Activated CD4-positive, alpha-beta memory T cell treated with anti-CD3 and anti-CD28 coated beads for 36 hours (primary cell): ENCODE results near the gene PIK3IP1. TPM values are rescaled to one million over a fixed set of nuclear protein-coding genes. Genes with fewer than 3 reads are reported as not detected.
A peak's percentile ranks its signal among the peaks of the same experiment; 100 is the strongest.
"Not testable (repeated sequence)": the region's sequence is repeated elsewhere in the genome, so short reads cannot be mapped to it uniquely, and the experiment has no call there.

Experiments used
- CTCF ChIA-PET: fragments of 350-600 bp; sonication (Branson Sonifier 250); formaldehyde crosslinking; loops from one replicate; lab custom pipeline; 2021; ENCODE audit warnings: antibody characterized with exemption, inconsistent platforms; lab: Charles Lee
- POLR2A ChIA-PET: fragments of 350-600 bp; sonication (Branson Sonifier 250); formaldehyde crosslinking; loops from one replicate; lab custom pipeline; 2021; ENCODE audit warnings: antibody characterized with exemption; lab: Charles Lee
- DNase-seq: peaks from one replicate; pipeline ENCODE4 v3.0.0-alpha.2; 2020
- H3K27ac Mint-ChIP-seq: one replicate; pipeline ENCODE4 v1.8.0; 2021; ENCODE audit warnings: mixed read lengths
- H3K27me3 Mint-ChIP-seq: one replicate; pipeline ENCODE4 v1.8.0; 2021; ENCODE audit warnings: mixed read lengths
- H3K36me3 Mint-ChIP-seq: one replicate; pipeline ENCODE4 v1.8.0; 2021; ENCODE audit warnings: mixed read lengths
- H3K4me1 Mint-ChIP-seq: one replicate; pipeline ENCODE4 v1.8.0; 2021; ENCODE audit warnings: low read depth, mixed read lengths
- H3K4me3 Mint-ChIP-seq: one replicate; pipeline ENCODE4 v1.8.0; 2021; ENCODE audit warnings: mild to moderate bottlenecking, mixed read lengths
- H3K9me3 Mint-ChIP-seq: one replicate; pipeline ENCODE4 v1.8.0; 2021; ENCODE audit warnings: mixed read lengths
- intact Hi-C: fragments of 100-400 bp; cut with micrococcal nuclease; formaldehyde crosslinking; loops from one replicate; pipeline ENCODE4 v1.15.1; 2023
- total RNA-seq, 2 experiments: library from RNA; stranded (reverse); gene quantifications; one replicate each; pipeline ENCODE4 v1.2.3, GENCODE V29; 2021

The PIK3IP1 gene
- total RNA-seq, 2 experiments from 2014 or later, result 18.8 to 19.1 TPM

GRCh38 chr22:31329453-31330215 lies 37.3 kb upstream of the PIK3IP1 start:
- Mint-ChIP-seq H3K27me3 (no peaks in the 10 kb centered on the region), H3K4me1 (peaks cover 29% of the 10 kb centered on the region), H3K36me3 (peaks cover 39% of the 10 kb centered on the region), H3K4me3 (no peak overlapping the region), H3K27ac (peak overlapping the region; percentile 46), H3K9me3 (no peaks in the 10 kb centered on the region)
- ChIA-PET POLR2A (no interaction called here), CTCF (no interaction called here)
- DNase-seq, result no peak
- intact Hi-C loops, result no loop called here

GRCh38 chr22:31329029-31329428 lies 36.7 kb upstream of the PIK3IP1 start:
- ChIA-PET POLR2A (no interaction called here), CTCF (no interaction called here)
- Mint-ChIP-seq H3K36me3 (peaks cover 39% of the 10 kb centered on the region), H3K27me3 (no peaks in the 10 kb centered on the region), H3K9me3 (no peaks in the 10 kb centered on the region), H3K4me3 (no peak overlapping the region), H3K27ac (peak overlapping the region; percentile 15), H3K4me1 (peaks cover 28% of the 10 kb centered on the region)
- no peak for DNase-seq
- intact Hi-C loops, result no loop called here

GRCh38 chr22:31328544-31328960 lies 36.3 kb upstream of the PIK3IP1 start:
- H3K9me3 Mint-ChIP-seq, result no peaks in the 10 kb centered on the region
- no peak overlapping the region for H3K4me3 Mint-ChIP-seq
- ChIA-PET CTCF (no interaction called here), POLR2A (no interaction called here)
- peak overlapping the region; percentile 15 for H3K27ac Mint-ChIP-seq
- H3K4me1 Mint-ChIP-seq, result peaks cover 25% of the 10 kb centered on the region
- DNase-seq, result no peak
- H3K27me3 Mint-ChIP-seq, result no peaks in the 10 kb centered on the region
- peaks cover 36% of the 10 kb centered on the region for H3K36me3 Mint-ChIP-seq
- intact Hi-C loops, result no loop called here

- no peaks in the 10 kb centered on the region for H3K27me3 Mint-ChIP-seq
- peaks cover 31% of the 10 kb centered on the region for H3K36me3 Mint-ChIP-seq
- no peak overlapping the region for H3K27ac Mint-ChIP-seq
- H3K4me3 Mint-ChIP-seq, result no peak overlapping the region
- no peak for DNase-seq
- H3K4me1 Mint-ChIP-seq, result peaks cover 22% of the 10 kb centered on the region
- ChIA-PET CTCF (interaction anchor here (0.9 kb wide), 1 partner anchor 15 kb away, joined by 4 read pairs; no protein-coding TSS in a partner anchor), POLR2A (no interaction called here)
- H3K9me3 Mint-ChIP-seq, result no peaks in the 10 kb centered on the region
- intact Hi-C loops, result no loop called here
Measured at GRCh38 chr22:31327806-31328543, 35.7 kb upstream of the PIK3IP1 start.

- Mint-ChIP-seq H3K9me3 (no peaks in the 10 kb centered on the region), H3K4me1 (peaks cover 20% of the 10 kb centered on the region), H3K4me3 (no peak overlapping the region), H3K36me3 (peaks cover 28% of the 10 kb centered on the region), H3K27ac (no peak overlapping the region), H3K27me3 (no peaks in the 10 kb centered on the region)
- POLR2A ChIA-PET, result interaction anchor here (0.5 kb wide), 1 partner anchor 76 kb away, joined by 3 read pairs; no protein-coding TSS in a partner anchor
- CTCF ChIA-PET, result interaction anchor here (1.0 to 2.2 kb wide), 3 partner anchors 11 to 14 kb away, joined by 3 to 9 read pairs (median 4); no protein-coding TSS in a partner anchor
- no peak for DNase-seq
- intact Hi-C loops, result no loop called here
Measured at GRCh38 chr22:31326877-31327276, 34.6 kb upstream of the PIK3IP1 start.

- intact Hi-C loops, result no loop called here
- H3K4me3 Mint-ChIP-seq, result no peak overlapping the region
- no peaks in the 10 kb centered on the region for H3K27me3 Mint-ChIP-seq
- H3K9me3 Mint-ChIP-seq, result no peaks in the 10 kb centered on the region
- H3K27ac Mint-ChIP-seq, result peak overlapping the region; percentile 35
- DNase-seq, result no peak
- CTCF ChIA-PET, result interaction anchor here (1.1 to 1.6 kb wide), 3 partner anchors 10 to 33 kb away, joined by 3 to 11 read pairs (median 3); no protein-coding TSS in a partner anchor
- POLR2A ChIA-PET, result no interaction called here
- peaks cover 3% of the 10 kb centered on the region for H3K4me1 Mint-ChIP-seq
- H3K36me3 Mint-ChIP-seq, result peaks cover 15% of the 10 kb centered on the region
Measured at GRCh38 chr22:31323578-31324550, 31.6 kb upstream of the PIK3IP1 start.

- intact Hi-C loops, result no loop called here
- DNase-seq, result no peak
- Mint-ChIP-seq H3K27me3 (no peaks in the 10 kb centered on the region), H3K27ac (no peak overlapping the region), H3K36me3 (no peaks in the 10 kb centered on the region), H3K4me3 (no peak overlapping the region), H3K9me3 (no peaks in the 10 kb centered on the region), H3K4me1 (peaks cover 3% of the 10 kb centered on the region)
- ChIA-PET POLR2A (no interaction called here), CTCF (interaction anchor here (1.2 to 1.4 kb wide), 2 partner anchors 8 to 109 kb away, joined by 3 to 7 read pairs; partner anchors contain the start of gene LIMK2)
Measured at GRCh38 chr22:31321421-31321820, 29.1 kb upstream of the PIK3IP1 start.

GRCh38 chr22:31314220-31314619 lies 21.9 kb upstream of the PIK3IP1 start:
- H3K27ac Mint-ChIP-seq, DNase-seq, H3K36me3 Mint-ChIP-seq, H3K27me3 Mint-ChIP-seq, H3K4me3 Mint-ChIP-seq, H3K9me3 Mint-ChIP-seq: not testable (repeated sequence)
- ChIA-PET CTCF (interaction anchor here (0.7 to 4.6 kb wide), 23 partner anchors 10 to 229 kb away, joined by 3 to 92 read pairs (median 6); partner anchors contain the start of genes LIMK2, PIK3IP1 and SELENOM), POLR2A (interaction anchor here (1.6 kb wide), 1 partner anchor 23 kb away, joined by 5 read pairs; no protein-coding TSS in a partner anchor)
- H3K4me1 Mint-ChIP-seq, result peaks cover 18% of the 10 kb centered on the region
- intact Hi-C loops, result loop anchor here (5.0 kb wide), 1 partner anchor 37 kb away; no protein-coding TSS in a partner anchor

- Mint-ChIP-seq H3K4me3 (no peak overlapping the region), H3K36me3 (peaks cover 4% of the 10 kb centered on the region), H3K4me1 (peaks cover 23% of the 10 kb centered on the region), H3K27ac (no peak overlapping the region), H3K27me3 (no peaks in the 10 kb centered on the region), H3K9me3 (peaks cover 6% of the 10 kb centered on the region)
- intact Hi-C loops, result loop anchor here (5.0 kb wide), 1 partner anchor 36 kb away; no protein-coding TSS in a partner anchor
- DNase-seq, result peak; percentile 79
- CTCF ChIA-PET, result interaction anchor here (0.6 to 4.6 kb wide), 46 partner anchors 8 to 289 kb away, joined by 3 to 92 read pairs (median 4); partner anchors contain the start of genes LIMK2, PIK3IP1, RNF185 and SELENOM
- POLR2A ChIA-PET, result interaction anchor here (1.2 to 1.6 kb wide), 2 partner anchors 21 to 23 kb away, joined by 5 to 8 read pairs; partner anchors contain the start of gene PIK3IP1
Measured at GRCh38 chr22:31313366-31314147, 21.3 kb upstream of the PIK3IP1 start.

GRCh38 chr22:31308181-31308580 lies 15.9 kb upstream of the PIK3IP1 start:
- DNase-seq, result no peak
- peak overlapping the region; percentile 33 for H3K27ac Mint-ChIP-seq
- intact Hi-C loops, result no loop called here
- CTCF ChIA-PET, result interaction anchor here (1.3 kb wide), 1 partner anchor 97 kb away, joined by 3 read pairs; no protein-coding TSS in a partner anchor
- no peaks in the 10 kb centered on the region for H3K27me3 Mint-ChIP-seq
- peaks cover 45% of the 10 kb centered on the region for H3K4me1 Mint-ChIP-seq
- no peak overlapping the region for H3K4me3 Mint-ChIP-seq
- no peaks in the 10 kb centered on the region for H3K36me3 Mint-ChIP-seq
- POLR2A ChIA-PET, result no interaction called here
- no peaks in the 10 kb centered on the region for H3K9me3 Mint-ChIP-seq
